ENCODE results near the gene BPIFA3.

Gene BPIFA3

GRCh38 chr20:33229843-33230242, 12.7 kb downstream of the BPIFA3 start:
- no peak for DNase-seq

GRCh38 chr20:33231237-33231636, 14.1 kb downstream of the BPIFA3 start:
- no peak for DNase-seq

- no peak for DNase-seq
Observed at GRCh38 chr20:33232486-33233072, 15.4 kb downstream of the BPIFA3 start.

- DNase-seq, result no peak
Observed at GRCh38 chr20:33233129-33233774, 16.1 kb downstream of the BPIFA3 start.

GRCh38 chr20:33234050-33234449, 16.9 kb downstream of the BPIFA3 start:
- no peak for DNase-seq

- no peak for DNase-seq
Observed at GRCh38 chr20:33235696-33236095, 18.5 kb downstream of the BPIFA3 start, which contains the start of gene BPIFA1. Gene BPIFA1, plus strand, starts transcription at chr20:33235996. Its CDS starts 1,716 bp downstream, at chr20:33237712.

- DNase-seq, result no peak
Observed at GRCh38 chr20:33236351-33236750, 19.2 kb downstream of the BPIFA3 start.

- DNase-seq, result no peak
Observed at GRCh38 chr20:33237989-33238388, 20.8 kb downstream of the BPIFA3 start.

GRCh38 chr20:33239418-33239817, 22.3 kb downstream of the BPIFA3 start:
- no peak for DNase-seq

GRCh38 chr20:33239979-33240736, 23.0 kb downstream of the BPIFA3 start:
- no peak for DNase-seq

GRCh38 chr20:33240923-33241322, 23.8 kb downstream of the BPIFA3 start:
- DNase-seq, result no peak

GRCh38 chr20:33242319-33243100, 25.4 kb downstream of the BPIFA3 start:
- DNase-seq, result no peak

GRCh38 chr20:33246077-33246476, 28.9 kb downstream of the BPIFA3 start:
- no peak for DNase-seq

- no peak for DNase-seq
Observed at GRCh38 chr20:33249456-33249855, 32.3 kb downstream of the BPIFA3 start.

GRCh38 chr20:33250666-33251065, 33.5 kb downstream of the BPIFA3 start:
- no peak for DNase-seq

- DNase-seq, result no peak
Observed at GRCh38 chr20:33251496-33251895, 34.3 kb downstream of the BPIFA3 start.

- no peak for DNase-seq
Observed at GRCh38 chr20:33252460-33252859, 35.3 kb downstream of the BPIFA3 start.

- DNase-seq, result no peak
Observed at GRCh38 chr20:33255005-33255404, 37.9 kb downstream of the BPIFA3 start.

GRCh38 chr20:33257237-33257636, 40.1 kb downstream of the BPIFA3 start:
- no peak for DNase-seq

GRCh38 chr20:33259371-33259770, 42.2 kb downstream of the BPIFA3 start:
- no peak for DNase-seq

- DNase-seq, result no peak
Observed at GRCh38 chr20:33261465-33261864, 44.3 kb downstream of the BPIFA3 start.

GRCh38 chr20:33262658-33263065, 45.5 kb downstream of the BPIFA3 start:
- DNase-seq, result no peak

GRCh38 chr20:33263784-33264183, 46.6 kb downstream of the BPIFA3 start:
- DNase-seq, result no peak

All from activated CD4-positive, alpha-beta T cell treated with anti-CD3 and anti-CD28 coated beads for 1 hour (primary cell).